ENCODE measurements around the gene NSL1. TPM values are rescaled to one million over a fixed set of nuclear protein-coding genes. Genes with fewer than 3 reads are reported as not detected.

NSL1 gene
- total RNA-seq, 2 experiments from 2014 or later = 21.2 to 23.7 TPM

DNA sequence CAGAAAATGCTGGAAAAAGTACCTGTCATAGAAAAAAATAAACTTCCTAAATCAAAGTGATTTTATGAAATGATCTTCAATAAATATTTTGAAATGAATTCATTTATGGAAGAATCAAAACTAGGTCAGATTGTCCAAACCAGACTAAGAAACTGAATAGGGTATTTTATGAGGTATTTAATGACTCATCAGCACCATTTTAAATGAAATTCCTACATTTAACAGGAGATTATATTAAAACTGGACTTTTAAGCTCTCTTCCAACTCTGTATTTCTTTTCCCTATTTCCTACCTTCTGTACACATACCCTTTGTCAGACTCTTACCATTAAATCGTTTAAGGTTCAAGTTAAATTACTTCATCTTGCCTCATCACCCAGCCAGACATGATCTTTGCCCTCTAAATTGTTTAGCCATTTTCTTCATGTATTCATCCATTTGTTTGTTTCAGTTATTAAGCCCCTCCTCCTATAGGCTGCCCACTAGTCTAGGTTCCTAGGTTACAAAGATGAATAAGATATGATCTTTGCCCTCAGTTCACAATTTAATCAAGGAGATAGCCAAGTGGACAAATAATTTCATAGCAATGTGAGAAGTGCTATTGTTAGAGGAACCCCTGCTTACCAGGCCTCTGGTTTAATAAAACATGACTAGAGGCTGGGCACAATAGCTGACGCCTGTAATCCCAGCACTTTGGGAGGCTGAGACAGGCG lies 25.1 kb upstream of the NSL1 start:
- DNase-seq = no peak
- H3K36me3 Mint-ChIP-seq (ENCODE audit: low read depth) = no peaks in the 10 kb centered on the region
- intact Hi-C loops (cut with micrococcal nuclease) = no loop called here
- H3K4me1 Mint-ChIP-seq (ENCODE audit: low read depth) = peaks cover 5% of the 10 kb centered on the region
- no peak overlapping the region for H3K27ac Mint-ChIP-seq
- no peak overlapping the region for H3K4me3 Mint-ChIP-seq
- no peaks in the 10 kb centered on the region for H3K27me3 Mint-ChIP-seq (ENCODE audit: low read depth)
- H3K9me3 Mint-ChIP-seq = no peaks in the 10 kb centered on the region
- CTCF ChIA-PET = interaction anchor here (0.8 kb wide), 1 partner anchor 10 kb away, joined by 4 read pairs; no protein-coding TSS in a partner anchor

DNA sequence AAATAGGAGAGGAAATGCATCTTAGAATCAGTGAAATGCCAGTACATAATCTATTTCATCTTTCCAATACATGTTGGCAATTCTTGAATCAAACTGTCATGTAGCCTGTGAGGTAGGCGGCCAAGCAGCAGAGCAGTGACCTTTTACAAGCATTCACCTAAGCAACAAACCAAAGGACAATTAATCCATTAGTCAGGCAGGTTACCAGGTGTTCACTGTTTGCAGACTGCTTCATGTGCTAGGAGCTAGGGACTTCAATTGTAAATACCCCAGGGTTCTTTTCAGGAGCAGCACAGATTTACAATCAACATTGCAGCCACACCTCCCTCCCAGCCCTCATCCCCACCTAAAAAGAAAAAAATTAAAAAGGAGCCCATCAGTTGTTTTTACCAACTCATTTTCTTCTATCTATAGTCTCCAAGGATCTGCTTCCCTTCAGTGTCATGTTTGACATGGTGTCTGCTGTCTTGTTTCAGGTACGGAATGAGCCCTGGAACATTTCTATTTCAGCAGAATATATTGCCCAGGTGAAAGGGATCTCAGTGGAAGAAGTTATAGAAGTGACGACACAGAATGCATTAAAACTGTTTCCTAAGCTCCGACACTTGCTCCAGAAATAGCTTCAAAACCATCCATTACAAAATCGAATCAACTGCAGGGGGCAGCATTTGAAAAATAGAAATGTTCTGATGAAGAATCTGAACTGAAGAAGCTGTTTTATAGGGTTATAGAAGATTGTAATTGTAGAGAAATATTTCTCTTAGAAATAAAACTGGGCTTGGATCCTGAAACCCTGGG lies 23.2 kb upstream of the NSL1 start:
- DNase-seq = peak; percentile 30
- Mint-ChIP-seq H3K4me1 (ENCODE audit: low read depth) (peaks cover 3% of the 10 kb centered on the region), H3K27me3 (ENCODE audit: low read depth) (no peaks in the 10 kb centered on the region), H3K36me3 (ENCODE audit: low read depth) (peaks cover 2% of the 10 kb centered on the region), H3K27ac (no peak overlapping the region), H3K4me3 (no peak overlapping the region), H3K9me3 (no peaks in the 10 kb centered on the region)
- intact Hi-C loops (cut with micrococcal nuclease) = loop anchor here (1.0 kb wide), 1 partner anchor 181 kb away; no protein-coding TSS in a partner anchor
- CTCF ChIA-PET = interaction anchor here (0.6 to 1.9 kb wide), 8 partner anchors 18 to 206 kb away, joined by 3 to 17 read pairs (median 4); no protein-coding TSS in a partner anchor

DNA sequence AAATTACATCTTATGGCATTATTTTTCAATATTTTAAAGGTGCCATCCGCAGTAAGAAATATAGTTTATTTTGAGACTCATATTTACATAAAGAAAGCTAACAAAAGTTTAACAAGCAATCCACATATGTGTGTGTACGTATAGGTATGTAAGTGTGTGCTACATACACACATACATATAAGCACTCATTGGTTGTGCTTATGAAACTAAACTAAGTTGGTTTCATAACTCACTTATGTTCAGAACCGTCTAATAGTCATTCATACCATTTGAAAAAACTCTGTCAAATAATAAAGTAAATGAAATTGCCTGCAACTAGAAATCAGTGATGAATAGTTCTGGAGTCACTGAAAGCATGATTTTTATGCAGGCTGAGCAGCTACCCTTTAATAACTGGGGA lies 14.2 kb upstream of the NSL1 start:
- no peak for DNase-seq
- no peak overlapping the region for H3K27ac Mint-ChIP-seq
- no peaks in the 10 kb centered on the region for H3K9me3 Mint-ChIP-seq
- no peaks in the 10 kb centered on the region for H3K27me3 Mint-ChIP-seq (ENCODE audit: low read depth)
- H3K36me3 Mint-ChIP-seq (ENCODE audit: low read depth) = peaks cover 13% of the 10 kb centered on the region
- no peaks in the 10 kb centered on the region for H3K4me1 Mint-ChIP-seq (ENCODE audit: low read depth)
- intact Hi-C loops (cut with micrococcal nuclease) = no loop called here
- CTCF ChIA-PET = interaction anchor here (0.9 kb wide), 1 partner anchor 14 kb away, joined by 5 read pairs; no protein-coding TSS in a partner anchor
- no peak overlapping the region for H3K4me3 Mint-ChIP-seq

DNA sequence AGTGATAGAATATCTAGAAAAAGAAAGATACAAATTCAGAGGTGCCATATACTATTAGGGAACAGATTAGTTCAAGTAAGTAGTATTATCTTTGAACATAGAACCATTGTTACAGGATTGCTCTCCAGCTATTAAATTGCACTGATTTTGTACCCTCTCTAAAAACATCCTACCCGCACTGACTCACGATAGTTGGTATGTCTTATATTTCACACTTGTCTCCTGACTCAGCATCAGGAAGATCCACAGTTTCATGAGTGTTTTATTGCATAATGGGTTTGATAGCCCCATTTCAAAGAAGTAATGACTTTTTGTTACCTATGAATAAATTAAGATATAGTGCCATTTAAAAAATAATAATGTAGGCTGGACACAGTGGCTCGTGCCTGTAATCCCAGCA lies 6.1 kb upstream of the NSL1 start:
- CTCF ChIA-PET = no interaction called here
- Mint-ChIP-seq H3K36me3 (ENCODE audit: low read depth) (peaks cover 10% of the 10 kb centered on the region), H3K4me1 (ENCODE audit: low read depth) (peaks cover 14% of the 10 kb centered on the region), H3K4me3 (no peak overlapping the region), H3K27ac (no peak overlapping the region), H3K27me3 (ENCODE audit: low read depth) (no peaks in the 10 kb centered on the region), H3K9me3 (no peaks in the 10 kb centered on the region)
- intact Hi-C loops (cut with micrococcal nuclease) = no loop called here
- DNase-seq = no peak

DNA sequence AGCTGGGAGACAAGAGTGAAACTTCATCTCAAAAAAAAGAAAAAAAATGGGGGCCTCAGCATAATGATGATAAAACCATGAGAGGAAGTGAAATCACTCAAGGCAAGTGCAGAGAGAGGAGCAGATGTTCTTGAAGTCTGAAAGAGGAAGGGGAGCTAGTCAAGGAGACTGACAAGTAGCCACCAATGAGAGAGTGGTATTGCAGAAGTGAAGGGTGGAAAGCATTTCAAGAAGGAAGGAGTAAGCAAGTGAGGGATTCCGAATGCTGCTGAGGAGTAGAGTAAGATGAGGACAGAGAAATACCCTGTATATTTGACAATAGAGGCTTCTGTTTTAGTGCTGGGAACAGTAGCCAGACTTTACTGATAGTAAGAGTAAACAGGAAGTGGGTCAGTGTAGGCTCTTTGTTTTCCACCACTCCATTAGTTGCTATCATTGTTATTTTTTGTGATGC lies 3.0 kb upstream of the NSL1 start:
- H3K4me3 Mint-ChIP-seq = no peak overlapping the region
- H3K27ac Mint-ChIP-seq = no peak overlapping the region
- H3K4me1 Mint-ChIP-seq (ENCODE audit: low read depth) = peaks cover 28% of the 10 kb centered on the region
- no peak for DNase-seq
- CTCF ChIA-PET = interaction anchor here (1.0 to 2.7 kb wide), 5 partner anchors 12 to 200 kb away, joined by 3 to 9 read pairs (median 4); no protein-coding TSS in a partner anchor
- no peaks in the 10 kb centered on the region for H3K9me3 Mint-ChIP-seq
- H3K27me3 Mint-ChIP-seq (ENCODE audit: low read depth) = no peaks in the 10 kb centered on the region
- intact Hi-C loops (cut with micrococcal nuclease) = loop anchor here (5.0 kb wide), 2 partner anchors 1112 to 1537 kb away; partner anchors contain the start of gene RCOR3
- H3K36me3 Mint-ChIP-seq (ENCODE audit: low read depth) = peaks cover 11% of the 10 kb centered on the region

DNA sequence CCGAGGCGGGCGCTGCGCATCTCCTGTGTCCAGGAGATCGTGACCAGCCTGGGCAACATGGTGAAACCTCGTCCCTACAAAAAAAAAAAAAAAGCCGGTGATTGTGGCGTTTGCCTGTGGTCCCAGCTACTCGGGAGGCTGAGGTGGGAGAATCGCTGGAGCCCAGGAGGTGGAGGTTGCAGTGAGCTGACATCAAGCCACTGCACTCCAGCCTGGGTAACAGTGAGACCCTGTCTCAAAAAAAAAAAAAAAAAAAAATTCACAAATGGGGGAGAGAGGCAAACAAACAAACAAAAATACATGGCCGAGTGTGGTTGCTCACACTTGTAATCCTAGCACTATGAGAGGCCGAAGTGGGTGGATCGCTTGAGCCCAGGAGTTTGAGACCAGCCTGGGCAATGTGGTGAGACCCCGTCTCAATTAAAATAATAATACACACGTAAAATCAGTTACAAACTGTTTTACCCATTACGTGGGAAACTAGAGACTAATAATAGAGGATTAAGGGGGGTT lies 875 bp upstream of the NSL1 start:
- no peaks in the 10 kb centered on the region for H3K27me3 Mint-ChIP-seq (ENCODE audit: low read depth)
- H3K9me3 Mint-ChIP-seq = no peaks in the 10 kb centered on the region
- intact Hi-C loops (cut with micrococcal nuclease) = loop anchor here (1.0 to 5.0 kb wide), 3 partner anchors 757 to 1535 kb away; partner anchors contain the start of genes DTL, INTS7 and RCOR3
- peak overlapping the region; percentile 99 for H3K4me3 Mint-ChIP-seq
- H3K27ac Mint-ChIP-seq = peak overlapping the region; percentile 90
- CTCF ChIA-PET = interaction anchor here (0.6 to 2.7 kb wide), 5 partner anchors 22 to 220 kb away, joined by 3 to 9 read pairs (median 4); no protein-coding TSS in a partner anchor
- DNase-seq = no peak
- peaks cover 31% of the 10 kb centered on the region for H3K4me1 Mint-ChIP-seq (ENCODE audit: low read depth)
- peaks cover 6% of the 10 kb centered on the region for H3K36me3 Mint-ChIP-seq (ENCODE audit: low read depth)

DNA sequence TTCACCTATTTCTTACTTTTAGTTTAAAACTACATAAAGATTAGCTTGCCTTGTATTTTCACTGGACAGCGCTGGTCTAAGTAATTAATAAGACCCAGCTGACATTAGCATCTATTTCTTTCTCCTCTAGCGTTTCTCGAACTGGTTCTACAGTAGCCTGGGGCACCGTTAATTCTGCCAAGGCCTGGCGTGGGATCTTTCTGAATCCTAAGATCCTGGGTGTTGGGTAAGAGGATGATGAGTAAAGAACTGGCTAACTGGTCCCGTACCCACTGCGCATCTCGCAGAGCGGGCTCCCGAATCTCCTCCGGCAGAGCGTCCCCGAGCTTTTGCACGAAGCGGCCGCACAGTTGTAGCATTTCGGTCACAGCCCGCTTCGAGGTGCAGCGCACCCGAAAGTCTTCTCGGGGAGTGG lies 309 bp downstream of the NSL1 start:
- Mint-ChIP-seq H3K27ac (peak overlapping the region; percentile 90), H3K36me3 (ENCODE audit: low read depth) (peaks cover 9% of the 10 kb centered on the region), H3K27me3 (ENCODE audit: low read depth) (no peaks in the 10 kb centered on the region), H3K4me1 (ENCODE audit: low read depth) (peaks cover 33% of the 10 kb centered on the region), H3K9me3 (no peaks in the 10 kb centered on the region), H3K4me3 (peak overlapping the region; percentile 99)
- intact Hi-C loops (cut with micrococcal nuclease) = loop anchor here (1.0 to 5.0 kb wide), 11 partner anchors 40 to 1534 kb away; partner anchors contain the start of genes ANGEL2, ATF3, FLVCR1 and RCOR3
- no peak for DNase-seq
- CTCF ChIA-PET = interaction anchor here (0.6 to 1.7 kb wide), 11 partner anchors 9 to 126 kb away, joined by 3 to 8 read pairs (median 3); partner anchors contain the start of genes BATF3 and FLVCR1

DNA sequence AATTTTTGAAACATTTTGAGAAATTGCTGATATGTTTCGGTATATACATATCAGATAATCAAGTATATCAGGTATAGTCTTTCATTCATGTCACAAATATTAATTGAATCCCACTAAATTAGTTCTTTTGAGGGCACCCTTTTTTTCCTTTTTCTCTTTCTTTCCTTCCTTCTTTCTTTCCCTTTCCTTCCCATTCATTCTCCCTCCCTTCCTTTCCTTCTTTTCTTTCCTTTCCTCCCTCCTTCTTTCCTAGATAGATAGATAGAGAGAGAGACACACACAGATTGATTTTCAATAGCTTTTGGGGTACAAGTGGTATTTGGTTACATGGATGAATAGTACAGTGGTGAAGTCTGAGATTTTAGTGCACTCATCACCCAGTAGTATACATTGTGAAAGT lies 5.7 kb downstream of the NSL1 start:
- Mint-ChIP-seq H3K4me3 (no peak overlapping the region), H3K4me1 (ENCODE audit: low read depth) (peaks cover 25% of the 10 kb centered on the region), H3K36me3 (ENCODE audit: low read depth) (peaks cover 17% of the 10 kb centered on the region), H3K27ac (peak overlapping the region; percentile 15), H3K9me3 (no peaks in the 10 kb centered on the region), H3K27me3 (ENCODE audit: low read depth) (no peaks in the 10 kb centered on the region)
- CTCF ChIA-PET = interaction anchor here (0.6 to 3.2 kb wide), 7 partner anchors 26 to 330 kb away, joined by 3 to 15 read pairs (median 6); partner anchors contain the start of gene BATF3
- DNase-seq = no peak
- intact Hi-C loops (cut with micrococcal nuclease) = no loop called here

DNA sequence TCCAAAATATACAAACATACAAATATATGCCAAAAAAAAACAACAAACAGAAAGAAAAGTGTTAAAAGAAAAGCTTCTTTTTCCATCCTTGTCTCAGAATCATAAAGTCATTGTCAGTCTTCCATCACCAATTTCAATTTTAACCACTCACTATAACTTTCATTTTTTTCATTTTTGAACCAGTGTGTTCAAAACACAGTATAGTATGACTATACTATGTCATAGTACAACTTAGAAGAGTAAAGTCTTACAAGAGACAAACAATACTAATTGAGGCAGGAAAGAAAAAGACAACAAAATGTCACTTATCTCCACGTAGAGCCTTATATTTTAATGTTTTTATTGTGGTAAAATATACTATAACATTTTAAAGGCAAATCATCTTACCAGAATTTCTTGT lies 7.6 kb downstream of the NSL1 start:
- intact Hi-C loops (cut with micrococcal nuclease) = loop anchor here (2.0 kb wide), 1 partner anchor 211 kb away; no protein-coding TSS in a partner anchor
- CTCF ChIA-PET = interaction anchor here (1.0 to 2.7 kb wide), 3 partner anchors 15 to 119 kb away, joined by 3 to 6 read pairs (median 5); partner anchors contain the start of gene BATF3
- Mint-ChIP-seq H3K4me1 (ENCODE audit: low read depth) (peaks cover 16% of the 10 kb centered on the region), H3K27ac (no peak overlapping the region), H3K9me3 (no peaks in the 10 kb centered on the region), H3K4me3 (no peak overlapping the region), H3K27me3 (ENCODE audit: low read depth) (no peaks in the 10 kb centered on the region), H3K36me3 (ENCODE audit: low read depth) (peaks cover 17% of the 10 kb centered on the region)
- DNase-seq = no peak

DNA sequence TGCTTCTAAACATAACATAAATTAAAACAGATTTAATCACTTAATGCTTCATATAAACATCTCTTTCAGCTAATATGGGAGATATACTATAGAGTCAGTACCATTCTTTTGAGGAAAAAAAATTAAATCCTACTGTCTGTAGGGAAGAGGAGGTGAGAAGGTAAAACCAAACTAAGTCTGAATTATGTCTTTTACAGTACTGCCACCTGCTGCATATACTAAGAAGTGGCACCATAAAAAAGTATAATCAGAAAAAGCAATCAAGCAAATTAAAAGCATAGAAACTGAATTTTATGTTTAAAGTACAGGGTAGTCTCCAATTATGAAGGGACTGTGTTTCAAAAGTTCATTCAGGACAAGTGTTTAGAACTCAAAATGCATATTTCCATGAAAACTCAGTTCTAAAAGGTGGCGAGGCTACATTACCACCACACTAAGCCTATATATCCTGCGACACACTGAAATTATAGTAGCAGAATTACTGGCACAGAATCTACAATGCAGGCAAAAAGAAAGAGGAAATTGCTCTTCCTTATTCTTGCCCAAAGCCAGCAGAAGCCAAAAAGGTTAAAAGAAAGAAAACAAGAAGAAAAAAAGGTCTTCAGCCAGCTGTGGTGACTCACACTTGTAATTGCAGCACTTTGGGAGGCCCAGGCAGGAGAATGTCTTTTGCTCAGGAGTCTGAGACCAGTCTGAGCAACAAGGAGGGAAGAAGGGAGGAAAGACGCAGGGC lies 9.0 kb downstream of the NSL1 start:
- peak; percentile 13 for DNase-seq
- peaks cover 13% of the 10 kb centered on the region for H3K4me1 Mint-ChIP-seq (ENCODE audit: low read depth)
- intact Hi-C loops (cut with micrococcal nuclease) = loop anchor here (1.0 to 2.0 kb wide), 6 partner anchors 30 to 325 kb away; partner anchors contain the start of gene BATF3

DNA sequence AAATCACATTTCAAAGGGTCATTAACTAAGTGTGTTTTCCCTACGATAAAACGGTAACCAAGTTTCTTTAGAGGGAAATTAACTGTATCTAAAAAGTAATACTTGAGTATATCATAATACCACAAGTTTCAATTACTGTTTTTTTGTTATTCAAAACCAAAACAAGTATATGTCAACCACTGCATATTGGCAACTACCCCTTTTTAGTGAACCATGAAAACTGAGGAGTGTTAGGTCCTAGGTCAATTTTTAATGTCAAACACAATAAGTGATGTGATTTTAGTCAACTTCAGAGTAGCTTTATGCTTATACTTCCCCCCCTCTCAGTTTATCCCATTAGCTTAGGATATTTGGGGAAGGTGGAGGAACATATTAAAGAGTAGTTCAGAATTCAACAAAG lies 10.4 kb downstream of the NSL1 start:
- CTCF ChIA-PET = interaction anchor here (1.0 to 3.6 kb wide), 16 partner anchors 8 to 325 kb away, joined by 3 to 35 read pairs (median 7); partner anchors contain the start of gene BATF3
- H3K9me3 Mint-ChIP-seq = no peaks in the 10 kb centered on the region
- intact Hi-C loops (cut with micrococcal nuclease) = no loop called here
- no peak overlapping the region for H3K4me3 Mint-ChIP-seq
- no peaks in the 10 kb centered on the region for H3K27me3 Mint-ChIP-seq (ENCODE audit: low read depth)
- no peak for DNase-seq
- no peak overlapping the region for H3K27ac Mint-ChIP-seq
- H3K4me1 Mint-ChIP-seq (ENCODE audit: low read depth) = peaks cover 11% of the 10 kb centered on the region
- peaks cover 20% of the 10 kb centered on the region for H3K36me3 Mint-ChIP-seq (ENCODE audit: low read depth)

More for the DNA sequence above, 9.0 kb downstream of the NSL1 start:
- CTCF ChIA-PET = interaction anchor here (0.5 to 3.6 kb wide), 24 partner anchors 8 to 358 kb away, joined by 3 to 35 read pairs (median 4); partner anchors contain the start of genes BATF3 and NSL1
- Mint-ChIP-seq H3K36me3 (ENCODE audit: low read depth) (peaks cover 23% of the 10 kb centered on the region), H3K27ac (no peak overlapping the region), H3K27me3 (ENCODE audit: low read depth) (no peaks in the 10 kb centered on the region), H3K9me3 (no peaks in the 10 kb centered on the region), H3K4me3 (no peak overlapping the region)
